A549 (cell line): ENCODE results near the gene MTTP.

Source experiments
- CEBPB ChIP-seq, 2 experiments: fragments of >200 bp in 1 of 2; sonication (Bioruptor Twin) in 1 of 2; formaldehyde crosslinking in 1 of 2; IDR thresholded peaks; 2 replicates each; pipeline ENCODE4 v1.6.1; 2012 to 2016
- CTCF ChIP-seq: fragments of >200 bp; sonication (Bioruptor Twin); formaldehyde crosslinking; IDR thresholded peaks from 3 replicates; pipeline ENCODE4 v1.5.1; 2016
- ESRRA ChIP-seq: fragments of 150-350 bp; IDR thresholded peaks from 2 replicates; pipeline ENCODE4 v1.6.1; 2014; ENCODE audit warnings: mild to moderate bottlenecking, low read length, borderline replicate concordance
- HEYL ChIP-seq: fragments of 250-450 bp; sonication (Bioruptor Pico); IDR thresholded peaks from 2 replicates; pipeline ENCODE4 v1.8.0; 2021; ENCODE audit warnings: mild to moderate bottlenecking, moderate library complexity
- MAZ ChIP-seq: fragments of 150-350 bp; IDR thresholded peaks from 2 replicates; pipeline ENCODE4 v1.6.1; 2014; ENCODE audit warnings: antibody characterized with exemption, low read depth, low read length, borderline replicate concordance
- POLR2A ChIP-seq: IDR thresholded peaks from 2 replicates; pipeline ENCODE4 v1.6.1; 2012; ENCODE audit warnings: mild to moderate bottlenecking, low read length
- RAD21 ChIP-seq, 2 experiments: fragments of >200 bp in 1 of 2; sonication (Bioruptor Twin) in 1 of 2; formaldehyde crosslinking in 1 of 2; IDR thresholded peaks in 1 of 2; conservative IDR thresholded peaks in 1 of 2; 2 replicates in 1 of 2; 3 replicates in 1 of 2; pipeline ENCODE4 v1.6.1; 2012 to 2018; ENCODE audit warnings: inconsistent platforms in 1 of 2
- TFCP2L1 ChIP-seq: fragments of 250-450 bp; sonication (Bioruptor Pico); IDR thresholded peaks from 2 replicates; pipeline ENCODE4 v1.5.0; 2021; ENCODE audit warnings: mild to moderate bottlenecking
- TP53 ChIP-seq: fragments of 250-450 bp; sonication (Bioruptor Pico); IDR thresholded peaks from 2 replicates; pipeline ENCODE4 v1.5.0; 2021; ENCODE audit warnings: mild to moderate bottlenecking, moderate library complexity
- USF2 ChIP-seq: fragments of 450-650 bp; IDR thresholded peaks from 2 replicates; pipeline ENCODE4 v1.6.1; 2014; ENCODE audit warnings: antibody characterized with exemption

GRCh38 chr4:99573735-99574368 is 772 bp upstream of the MTTP start:
- TF ChIP-seq HEYL (CRISPR knock-in tag) (no peak), RAD21 (conservative IDR thresholded peaks at IDR 0.05 in 1 of 2, IDR thresholded peaks at IDR 0.05 in 1 of 2) (no peak), ESRRA (no peak), CTCF (no peak), TFCP2L1 (CRISPR knock-in tag) (no peak), POLR2A (no peak), CEBPB (IDR thresholded peaks at IDR 0.05) (no peak), TP53 (CRISPR knock-in tag) (no peak), MAZ (no peak), USF2 (no peak)
